Upper lobe of left lung (tissue), 4 donors: Measurements from ENCODE around the gene VPS36.

ENCODE experiments used
- CTCF ChIP-seq, 6 experiments: fragments of 450-650 bp in 4 of 6; fragments of 200-600 bp in 2 of 6; sonication (generic) in 2 of 6; IDR thresholded peaks; one replicate each; pipeline ENCODE4 v1.5.1; 2016 to 2019; ENCODE audit warnings: antibody characterized with exemption in 6 of 6
- POLR2A ChIP-seq, 4 donors: fragments of 450-650 bp; IDR thresholded peaks; one replicate each; pipeline ENCODE4 v1.5.1; 2016 to 2017; ENCODE audit warnings: antibody characterized with exemption in 4 of 4, mild to moderate bottlenecking in 2 of 4
- POLR2AphosphoS5 ChIP-seq, 2 donors: sonication (generic); formaldehyde crosslinking; IDR thresholded peaks; one replicate each; pipeline ENCODE4 v1.5.1; 2017; ENCODE audit warnings: antibody characterized with exemption in 2 of 2

DNA sequence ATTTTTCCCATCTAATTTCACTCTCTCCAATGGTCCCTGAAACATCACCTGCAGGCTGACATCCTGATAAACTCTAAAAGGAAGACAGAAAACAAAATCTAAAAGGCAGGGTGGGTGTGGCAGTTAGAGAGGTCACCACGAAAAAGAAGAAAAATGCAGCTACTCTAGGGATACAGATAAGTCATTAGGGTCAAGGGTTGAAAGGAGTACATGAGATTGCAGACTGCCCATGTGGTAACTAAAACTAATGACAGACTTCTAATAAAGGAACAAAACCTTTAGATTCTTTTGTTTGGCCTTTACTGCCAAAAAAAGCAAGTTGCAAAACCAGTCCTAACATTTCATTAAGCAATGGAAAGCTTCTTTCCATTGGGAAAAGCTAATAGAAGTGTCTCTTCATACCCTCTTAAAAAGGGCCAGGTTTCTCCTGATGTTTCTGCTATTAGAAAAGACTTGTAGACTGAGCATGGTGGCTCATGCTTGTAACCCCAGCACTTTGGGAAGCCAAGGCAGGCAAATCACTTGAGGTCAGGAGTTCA, 75.5 kb downstream of the VPS36 start:
- TF ChIP-seq CTCF (IDR thresholded peaks at IDR 0.05) (no peak), POLR2A (IDR thresholded peaks at IDR 0.05) (no peak), POLR2AphosphoS5 (IDR thresholded peaks at IDR 0.05) (no peak)
